OCI-LY3 (cell line): ENCODE results near the gene TFEB.

Experiments used
- H2AFZ ChIP-seq: fragments of 200-600, 300-600 bp; shearing (Covaris generic); 2 replicates; pipeline ENCODE4 v1.6.0; 2014; ENCODE audit warnings: antibody characterized with exemption, low read depth, low read length
- H3K27ac ChIP-seq: fragments of 200-600, 300-600 bp; sonication (generic); 2 replicates; pipeline ENCODE4 v1.5.1; 2014; ENCODE audit warnings: mild to moderate bottlenecking, low read length, moderate library complexity, mixed read lengths
- H3K27me3 ChIP-seq: fragments of 200-600, 300-600 bp; sonication (generic); 2 replicates; pipeline ENCODE4 v1.6.1; 2014; ENCODE audit warnings: low read depth, low read length, mixed read lengths
- H3K36me3 ChIP-seq: fragments of 200-600, 300-600 bp; sonication (generic); replicated peaks from 2 replicates; pipeline ENCODE3; 2014; ENCODE audit warnings: low read depth, low read length, mixed read lengths
- H3K4me1 ChIP-seq: fragments of 300-600, 200-600 bp; sonication (generic); 2 replicates; pipeline ENCODE4 v1.6.1; 2014; ENCODE audit warnings: low read length, mixed read lengths
- H3K4me2 ChIP-seq: fragments of 200-600, 300-600 bp; sonication (generic); 2 replicates; pipeline ENCODE4 v1.6.1; 2014; ENCODE audit warnings: low read length, mixed read lengths
- H3K4me3 ChIP-seq: fragments of 300-600, 200-600 bp; sonication (generic); 2 replicates; pipeline ENCODE4 v1.5.1; 2014; ENCODE audit warnings: antibody characterized with exemption, mild to moderate bottlenecking, low read length, moderate library complexity
- H3K79me2 ChIP-seq: fragments of 300-600, 200-600 bp; shearing (Covaris generic); 2 replicates; pipeline ENCODE4 v1.6.1; 2014; ENCODE audit warnings: mild to moderate bottlenecking, low read length, mixed read lengths
- H3K9ac ChIP-seq: fragments of 300-600, 200-600 bp; shearing (Covaris generic); 2 replicates; pipeline ENCODE4 v1.6.0; 2014; ENCODE audit warnings: mild to moderate bottlenecking, low read length, moderate library complexity
- H3K9me3 ChIP-seq: fragments of 200-600, 300-600 bp; shearing (Covaris generic); 2 replicates; pipeline ENCODE4 v1.6.1; 2014; ENCODE audit warnings: low read length, mixed read lengths; ENCODE audit not compliant: insufficient read depth
- H4K20me1 ChIP-seq: fragments of 200-600, 300-600 bp; sonication (generic); 2 replicates; pipeline ENCODE4 v1.6.1; 2016; ENCODE audit warnings: low read length, mixed read lengths; ENCODE audit not compliant: insufficient read depth
- CTCF ChIP-seq: fragments of 200-600, 300-600 bp; sonication (generic); IDR thresholded peaks from 2 replicates; pipeline ENCODE4 v1.5.1; 2014; ENCODE audit warnings: antibody characterized with exemption, low read length, low read depth
- EZH2phosphoT487 ChIP-seq: fragments of 200-600 bp; shearing (Covaris generic); IDR thresholded peaks from 2 replicates; pipeline ENCODE4 v1.6.1; 2018; ENCODE audit warnings: antibody characterized with exemption, mixed run types, low read depth

Gene TFEB

GRCh38 chr6:41638002-41638934 is 97.1 kb downstream of the TFEB start, which contains the start of gene MDFI:
TSS of gene MDFI (plus strand) at chr6:41638468. CDS start at chr6:41638750, 282 bp downstream.
- Histone ChIP-seq H3K9me3 (no peaks in the 10 kb centered on the region), H3K79me2 (no peaks in the 10 kb centered on the region), H3K27me3 (peaks cover 10% of the 10 kb centered on the region), H4K20me1 (no peaks in the 10 kb centered on the region), H3K9ac (no peak within 1 kb of the TSS), H3K4me2 (no peak within 1 kb of the TSS), H3K4me1 (no peaks in the 10 kb centered on the region), H3K27ac (no peak within 1 kb of the TSS), H3K4me3 (no peak within 1 kb of the TSS), H2AFZ (no peak within 1 kb of the TSS), H3K36me3 (no peaks in the 10 kb centered on the region)
- TF ChIP-seq CTCF (no peak), EZH2phosphoT487 (no peak)

- Histone ChIP-seq H3K4me3 (no peak overlapping the region), H3K4me1 (no peaks in the 10 kb centered on the region), H3K27ac (no peak overlapping the region), H2AFZ (no peak overlapping the region), H3K4me2 (no peak overlapping the region), H3K79me2 (no peaks in the 10 kb centered on the region), H4K20me1 (no peaks in the 10 kb centered on the region), H3K9me3 (no peaks in the 10 kb centered on the region), H3K36me3 (no peaks in the 10 kb centered on the region), H3K27me3 (peaks cover 9% of the 10 kb centered on the region), H3K9ac (no peak overlapping the region)
- TF ChIP-seq EZH2phosphoT487 = no peak
- no peak for TF ChIP-seq CTCF
Observed at GRCh38 chr6:41637194-41638001, 98.0 kb downstream of the TFEB start.

- no peaks in the 10 kb centered on the region for H3K36me3 ChIP-seq
- no peaks in the 10 kb centered on the region for H3K4me1 ChIP-seq
- H3K9me3 ChIP-seq = no peaks in the 10 kb centered on the region
- no peak overlapping the region for H3K4me3 ChIP-seq
- TF ChIP-seq CTCF = no peak
- no peaks in the 10 kb centered on the region for H4K20me1 ChIP-seq
- H3K27me3 ChIP-seq = peaks cover 11% of the 10 kb centered on the region
- no peak overlapping the region for H3K4me2 ChIP-seq
- H3K9ac ChIP-seq = no peak overlapping the region
- H3K79me2 ChIP-seq = no peaks in the 10 kb centered on the region
- H2AFZ ChIP-seq = no peak overlapping the region
- H3K27ac ChIP-seq = no peak overlapping the region
Observed at GRCh38 chr6:41636833-41637193, 98.6 kb downstream of the TFEB start.

- no peak overlapping the region for H3K4me2 ChIP-seq
- no peak overlapping the region for H3K27ac ChIP-seq
Observed at GRCh38 chr6:41635365-41635764, 100.0 kb downstream of the TFEB start.

More at GRCh38 chr6:41635365-41635764, 100.0 kb downstream of the TFEB start:
- no peaks in the 10 kb centered on the region for H3K4me1 ChIP-seq
- no peak overlapping the region for H3K4me3 ChIP-seq
- no peak overlapping the region for H2AFZ ChIP-seq
- H3K79me2 ChIP-seq = no peaks in the 10 kb centered on the region
- H3K9me3 ChIP-seq = no peaks in the 10 kb centered on the region
- no peak for TF ChIP-seq CTCF
- no peak for TF ChIP-seq EZH2phosphoT487
- H3K9ac ChIP-seq = no peak overlapping the region
- H4K20me1 ChIP-seq = no peaks in the 10 kb centered on the region
- H3K27me3 ChIP-seq = peaks cover 13% of the 10 kb centered on the region
- no peaks in the 10 kb centered on the region for H3K36me3 ChIP-seq
